Stomach (tissue), 4 donors: Measurements from ENCODE around the gene KLHDC8A.

Experiments
- CTCF ChIP-seq, 7 experiments: fragments of 450-650 bp in 4 of 7; fragments of 200-600 bp in 3 of 7; sonication (generic) in 3 of 7; IDR thresholded peaks; one replicate each; pipeline ENCODE4 v1.5.1; 2016 to 2019; ENCODE audit warnings: antibody characterized with exemption in 7 of 7, control low read depth in 2 of 7, mild to moderate bottlenecking in 1 of 7
- EP300 ChIP-seq: sonication (generic); formaldehyde crosslinking; IDR thresholded peaks from one replicate; pipeline ENCODE4 v1.6.1; 2017; ENCODE audit warnings: antibody characterized with exemption

DNA sequence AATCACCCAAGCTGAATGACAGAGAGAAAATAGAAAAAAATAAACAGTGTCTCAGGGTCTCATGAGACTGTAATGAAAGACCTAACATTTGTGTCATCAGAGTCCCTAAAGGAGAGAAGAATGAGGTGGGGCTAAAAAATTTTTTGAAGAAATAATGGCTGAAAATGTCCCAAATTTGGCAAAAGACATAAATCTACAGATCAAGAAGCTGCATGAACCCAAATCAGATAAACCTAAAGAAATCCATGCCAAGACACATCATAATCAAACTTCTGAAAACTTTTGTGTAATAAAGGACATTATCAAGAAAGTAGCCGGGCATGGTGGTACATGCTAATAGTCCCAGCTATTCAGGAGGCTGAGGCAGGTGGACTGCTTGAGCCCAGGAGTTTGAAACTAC is 35.9 kb upstream of the KLHDC8A start:
- TF ChIP-seq CTCF (IDR thresholded peaks at IDR 0.05), result no peak
- no peak for TF ChIP-seq EP300
